GM10847 (cell line): ENCODE measurements around the gene STEAP1B.

ENCODE experiments used
- POLR2A ChIP-seq: IDR thresholded peaks from 2 replicates; pipeline ENCODE4 v1.6.1; 2011; ENCODE audit not compliant: insufficient read length; ENCODE audit errors: extremely low read depth

STEAP1B gene

DNA sequence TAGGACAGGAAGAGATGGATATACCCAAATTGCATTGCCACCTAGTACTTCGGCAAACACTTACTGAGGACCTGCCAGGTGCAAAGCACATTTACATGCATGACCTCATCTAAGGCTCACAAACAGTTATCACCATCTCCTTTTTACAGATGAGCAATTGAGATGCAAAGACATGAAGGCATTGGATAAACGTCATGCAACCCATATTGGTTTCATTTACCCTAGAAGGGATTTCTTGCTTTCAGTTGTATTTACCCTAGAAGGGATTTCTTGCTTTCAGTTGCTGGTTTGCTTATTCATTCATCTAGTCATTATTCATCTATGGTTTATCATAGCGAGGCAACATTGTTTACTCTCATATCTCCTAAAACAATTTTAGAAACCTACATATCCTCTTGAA lies 52.2 kb downstream of the STEAP1B start:
- no peak for TF ChIP-seq POLR2A

GRCh38 chr7:22447008-22447407 lies 53.0 kb downstream of the STEAP1B start:
- no peak for TF ChIP-seq POLR2A

- TF ChIP-seq POLR2A: no peak
These were observed 54.1 kb downstream of the STEAP1B start for GRCh38 chr7:22445853-22446252.

- no peak for TF ChIP-seq POLR2A
These were observed 54.7 kb downstream of the STEAP1B start for GRCh38 chr7:22445140-22445743.

GRCh38 chr7:22444181-22444971 lies 55.6 kb downstream of the STEAP1B start:
- no peak for TF ChIP-seq POLR2A

DNA sequence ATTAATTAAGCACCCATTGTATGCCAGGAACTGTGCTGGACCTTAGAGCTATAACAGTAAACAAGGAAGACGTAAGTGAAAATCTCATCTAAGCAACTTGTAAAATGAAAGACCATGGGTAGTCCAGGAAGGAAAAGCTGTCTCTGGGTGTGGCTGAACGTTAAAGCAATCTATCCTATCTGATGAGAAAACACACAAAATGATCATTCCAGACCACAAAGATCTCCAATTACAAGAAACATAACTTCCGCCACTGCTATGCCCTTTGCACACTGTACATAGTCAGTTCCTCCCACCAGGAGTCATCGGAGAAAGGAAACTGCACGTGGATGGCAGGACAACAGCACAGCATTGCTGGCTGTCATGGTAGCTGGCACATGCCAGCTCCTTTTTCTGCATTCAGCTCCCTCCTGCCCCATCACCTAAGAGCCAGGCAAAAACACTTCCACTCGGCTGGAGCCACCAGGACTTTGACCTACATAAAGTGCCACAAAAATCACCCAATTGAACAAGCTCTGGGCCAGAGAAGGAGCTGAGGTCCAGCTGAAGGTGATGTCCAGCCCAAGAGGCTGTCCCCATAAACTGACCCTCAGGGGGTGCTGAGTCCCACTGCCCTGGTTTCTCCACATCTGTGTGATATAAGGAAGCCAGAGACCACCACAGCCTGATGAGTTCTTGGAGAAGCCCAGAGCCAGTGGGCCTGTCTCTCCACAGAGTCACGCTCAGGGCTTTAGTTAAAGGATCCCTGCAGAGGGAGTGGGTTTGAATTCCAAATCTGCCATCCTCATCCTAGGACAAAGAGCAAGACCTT lies 56.4 kb downstream of the STEAP1B start:
- no peak for TF ChIP-seq POLR2A

GRCh38 chr7:22442882-22443369 lies 57.1 kb downstream of the STEAP1B start:
- no peak for TF ChIP-seq POLR2A

DNA sequence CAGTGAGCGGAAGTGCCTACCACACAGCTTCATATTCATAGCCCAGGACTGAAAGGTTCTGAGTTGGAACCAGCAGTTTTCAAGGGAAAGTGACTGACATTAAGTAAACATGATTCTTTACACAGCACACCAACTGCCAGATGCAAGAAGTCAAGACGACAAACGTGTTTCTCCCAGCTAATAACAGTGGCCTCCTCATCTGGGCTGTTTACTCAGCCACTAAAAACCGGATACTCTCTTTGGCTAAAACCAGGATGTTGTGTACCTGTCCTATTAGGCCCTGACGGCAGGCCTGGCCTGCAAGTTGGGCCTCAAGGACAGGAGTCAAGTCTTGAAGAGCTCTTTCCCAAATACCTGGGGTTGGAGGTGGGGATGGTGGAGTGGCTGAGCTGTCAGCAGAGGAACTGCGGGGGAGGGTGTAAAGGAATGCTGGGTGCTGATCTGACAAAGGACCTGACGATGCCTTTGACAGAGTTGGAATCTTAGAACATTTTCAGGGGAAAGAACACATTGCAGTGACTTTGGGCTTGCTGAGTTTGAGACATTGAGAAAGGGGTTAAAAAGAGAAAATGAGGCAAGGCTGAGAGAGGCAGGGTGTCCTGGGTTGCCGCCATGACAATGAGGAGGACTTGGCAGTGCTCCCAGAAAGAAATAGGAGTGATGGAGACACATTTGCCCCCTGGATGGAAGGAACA lies 57.7 kb downstream of the STEAP1B start:
- no peak for TF ChIP-seq POLR2A

GRCh38 chr7:22441157-22441556 lies 58.8 kb downstream of the STEAP1B start:
- TF ChIP-seq POLR2A: no peak

GRCh38 chr7:22438994-22439393 lies 61.0 kb downstream of the STEAP1B start:
- no peak for TF ChIP-seq POLR2A

DNA sequence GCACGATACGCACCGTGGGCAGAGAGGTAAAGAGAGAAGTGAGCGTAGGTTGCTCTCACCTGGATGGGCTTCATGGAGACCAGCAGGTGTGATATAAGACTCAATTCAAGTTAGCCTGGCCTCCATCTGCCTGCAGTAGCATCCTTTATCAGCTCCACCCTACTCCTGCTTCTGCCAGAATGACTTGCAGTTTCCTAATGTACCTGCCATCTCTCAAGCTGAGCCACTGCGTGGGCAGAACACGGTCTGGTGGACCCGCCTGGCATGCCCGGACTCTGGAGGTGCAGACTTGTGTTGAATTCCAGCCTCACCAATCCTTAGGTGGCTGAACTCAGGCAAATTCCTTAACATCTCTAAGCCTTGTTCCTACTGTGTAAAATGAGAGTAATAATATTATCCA lies 64.3 kb downstream of the STEAP1B start:
- TF ChIP-seq POLR2A: no peak

GRCh38 chr7:22435105-22435504 lies 64.9 kb downstream of the STEAP1B start:
- no peak for TF ChIP-seq POLR2A

DNA sequence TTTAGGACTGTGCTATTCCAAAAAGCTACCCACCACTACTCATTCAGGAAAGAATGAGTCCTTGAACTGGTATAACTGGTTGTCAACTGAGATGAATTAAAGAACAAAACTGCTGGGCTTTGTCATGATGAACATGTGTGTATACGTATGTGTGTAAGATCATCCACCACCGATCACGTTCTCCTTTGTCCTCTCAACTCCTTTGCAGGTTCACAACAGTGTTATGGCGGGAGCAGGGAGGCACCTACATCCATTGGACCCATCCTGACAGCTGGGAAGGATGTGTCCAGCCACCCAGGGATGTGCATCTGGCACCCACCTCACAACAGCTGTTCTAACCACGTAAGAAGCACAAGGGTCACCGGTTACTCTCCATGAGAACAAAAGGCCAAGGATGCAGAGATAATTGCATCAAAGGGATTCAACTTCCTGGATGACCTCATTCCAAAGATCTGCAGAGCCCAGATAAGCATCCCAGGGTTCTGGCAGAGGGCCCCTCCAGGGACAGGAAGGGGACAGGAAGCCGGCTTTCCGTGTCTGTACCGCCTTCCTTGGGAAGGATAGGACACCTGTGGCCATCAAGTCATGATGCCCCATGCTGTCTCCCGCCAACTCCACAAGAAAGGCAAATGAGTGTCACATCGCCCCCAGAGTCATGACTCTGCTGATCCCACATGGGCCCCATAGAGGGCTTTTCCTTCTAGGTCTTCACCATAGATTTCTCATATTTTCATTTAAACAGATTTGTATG lies 66.1 kb downstream of the STEAP1B start:
- TF ChIP-seq POLR2A: no peak

- TF ChIP-seq POLR2A: no peak
These were observed 67.7 kb downstream of the STEAP1B start for GRCh38 chr7:22432203-22432718.
